Endodermal cell (in vitro differentiated cells): ENCODE data around the gene SMARCA2. TPM values are rescaled to one million over a fixed set of nuclear protein-coding genes. Genes with fewer than 3 reads are reported as not detected.

ENCODE experiments used
- DNase-seq: peaks from one replicate; pipeline ENCODE4 v3.0.0-alpha.2; 2017
- H3K27ac ChIP-seq: 2 replicates; pipeline ENCODE4 v1.5.1; 2013; ENCODE audit warnings: mild to moderate bottlenecking, low read depth, low read length, moderate library complexity
- H3K27me3 ChIP-seq: 2 replicates; pipeline ENCODE4 v1.6.1; 2013; ENCODE audit warnings: mild to moderate bottlenecking, low read length, moderate library complexity; ENCODE audit not compliant: insufficient read depth, control insufficient read depth, poor library complexity, severe bottlenecking
- H3K36me3 ChIP-seq: 2 replicates; pipeline ENCODE4 v1.7.0; 2013; ENCODE audit warnings: mild to moderate bottlenecking, low read length, moderate library complexity; ENCODE audit not compliant: control insufficient read depth, insufficient read depth
- H3K4me1 ChIP-seq: one replicate; pipeline ENCODE4 v1.7.0; 2013; ENCODE audit warnings: low read length; ENCODE audit not compliant: control insufficient read depth, insufficient read depth
- H3K4me3 ChIP-seq: 2 replicates; pipeline ENCODE4 v1.5.1; 2013; ENCODE audit warnings: mild to moderate bottlenecking, low read length, moderate library complexity
- H3K9ac ChIP-seq: 2 replicates; pipeline ENCODE4 v1.6.1; 2013; ENCODE audit warnings: mild to moderate bottlenecking, low read length, moderate library complexity; ENCODE audit not compliant: poor library complexity, severe bottlenecking; ENCODE audit errors: extremely low read depth
- H3K9me3 ChIP-seq: 2 replicates; pipeline ENCODE4 v1.6.1; 2013; ENCODE audit warnings: mild to moderate bottlenecking, low read length, moderate library complexity; ENCODE audit not compliant: control insufficient read depth
- H3K27ac Mint-ChIP-seq: 2 replicates; pipeline ENCODE4 v1.8.0; 2020; ENCODE audit warnings: mixed read lengths
- H3K27me3 Mint-ChIP-seq: 2 replicates; pipeline ENCODE4 v1.8.0; 2021; ENCODE audit warnings: mild to moderate bottlenecking, mixed read lengths; ENCODE audit not compliant: insufficient read depth
- H3K36me3 Mint-ChIP-seq: 2 replicates; pipeline ENCODE4 v1.8.0; 2020; ENCODE audit warnings: low read depth, mixed read lengths
- H3K4me1 Mint-ChIP-seq: 2 replicates; pipeline ENCODE4 v1.8.0; 2020; ENCODE audit warnings: mixed read lengths
- H3K4me3 Mint-ChIP-seq: 2 replicates; pipeline ENCODE4 v1.8.0; 2020; ENCODE audit warnings: mild to moderate bottlenecking, moderate library complexity, mixed read lengths
- H3K9me3 Mint-ChIP-seq: 2 replicates; pipeline ENCODE4 v1.8.0; 2020; ENCODE audit warnings: mild to moderate bottlenecking, mixed read lengths
- WGBS, 2 experiments: methylation state at CpG; one replicate each; pipeline versions ENCODE4 v1.1.5 to v1.1.7; 2013; ENCODE audit warnings: missing lambda C conversion rate in 2 of 2, mixed read lengths in 1 of 2; ENCODE audit not compliant: insufficient coverage in 1 of 2, insufficient read length in 1 of 2; 5-methylcytosine and 5-hydroxymethylcytosine counted together
- total RNA-seq, 2 donors: library from RNA; stranded (reverse); fragmentation: NEBNext Ultra II Directional in 1 of 2; extraction: Animal tissue kit (Norgen Biotek cat#: 25700) in 1 of 2; gene quantifications; 2 replicates in 1 of 2; 3 replicates in 1 of 2; pipeline ENCODE4 v1.2.1, GENCODE V29; 2021
- TF ChIP-seq, protein P1 (sequence below): fragments of 200-600 bp; sonication (generic); conservative IDR thresholded peaks from 2 replicates; pipeline ENCODE4 v1.5.0; 2021; ENCODE audit warnings: antibody characterized with exemption, mild to moderate bottlenecking

The SMARCA2 gene
- total RNA-seq, 2 donors from 2014 or later = 2.6 to 8.6 TPM

DNA sequence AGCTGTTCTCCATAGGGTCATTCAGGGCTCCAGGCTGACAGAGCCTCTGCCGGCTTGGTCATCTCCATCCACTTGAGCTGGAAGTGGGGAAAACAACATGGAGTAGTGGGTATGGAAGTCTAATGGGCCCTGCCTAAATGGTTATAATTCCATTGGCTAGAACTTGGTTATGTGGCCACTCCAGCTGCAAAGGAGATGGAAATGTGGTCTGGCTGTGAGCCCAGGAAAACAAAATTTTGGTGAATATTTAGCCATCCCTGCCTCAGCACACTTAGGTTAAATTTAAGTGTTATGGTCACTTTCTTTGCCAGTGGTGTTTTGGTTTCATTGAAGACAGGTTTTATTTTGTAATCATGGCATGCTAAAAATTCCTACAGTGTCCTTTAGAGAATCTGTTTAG, 112.3 kb downstream of the SMARCA2 start:
- Histone ChIP-seq H3K27ac (no peak overlapping the region), H3K9ac (no peak overlapping the region), H3K9me3 (no peaks in the 10 kb centered on the region), H3K4me3 (no peak overlapping the region), H3K4me1 (no peaks in the 10 kb centered on the region), H3K27me3 (no peaks in the 10 kb centered on the region), H3K36me3 (no peaks in the 10 kb centered on the region)
- peaks cover 4% of the 10 kb centered on the region for H3K27me3 Mint-ChIP-seq
- H3K4me3 Mint-ChIP-seq = no peak overlapping the region
- TF ChIP-seq, protein P1, sequence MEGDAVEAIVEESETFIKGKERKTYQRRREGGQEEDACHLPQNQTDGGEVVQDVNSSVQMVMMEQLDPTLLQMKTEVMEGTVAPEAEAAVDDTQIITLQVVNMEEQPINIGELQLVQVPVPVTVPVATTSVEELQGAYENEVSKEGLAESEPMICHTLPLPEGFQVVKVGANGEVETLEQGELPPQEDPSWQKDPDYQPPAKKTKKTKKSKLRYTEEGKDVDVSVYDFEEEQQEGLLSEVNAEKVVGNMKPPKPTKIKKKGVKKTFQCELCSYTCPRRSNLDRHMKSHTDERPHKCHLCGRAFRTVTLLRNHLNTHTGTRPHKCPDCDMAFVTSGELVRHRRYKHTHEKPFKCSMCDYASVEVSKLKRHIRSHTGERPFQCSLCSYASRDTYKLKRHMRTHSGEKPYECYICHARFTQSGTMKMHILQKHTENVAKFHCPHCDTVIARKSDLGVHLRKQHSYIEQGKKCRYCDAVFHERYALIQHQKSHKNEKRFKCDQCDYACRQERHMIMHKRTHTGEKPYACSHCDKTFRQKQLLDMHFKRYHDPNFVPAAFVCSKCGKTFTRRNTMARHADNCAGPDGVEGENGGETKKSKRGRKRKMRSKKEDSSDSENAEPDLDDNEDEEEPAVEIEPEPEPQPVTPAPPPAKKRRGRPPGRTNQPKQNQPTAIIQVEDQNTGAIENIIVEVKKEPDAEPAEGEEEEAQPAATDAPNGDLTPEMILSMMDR = no peak
- H3K9me3 Mint-ChIP-seq = no peaks in the 10 kb centered on the region
- no peaks in the 10 kb centered on the region for H3K36me3 Mint-ChIP-seq
- 95% methylated on average over 1 of the region's 1 CpG; no CpG with 5 or more reads in 1 of the 2 experiments for WGBS, 2 experiments
- H3K27ac Mint-ChIP-seq = no peak overlapping the region
- no peak for DNase-seq
- no peaks in the 10 kb centered on the region for H3K4me1 Mint-ChIP-seq

DNA sequence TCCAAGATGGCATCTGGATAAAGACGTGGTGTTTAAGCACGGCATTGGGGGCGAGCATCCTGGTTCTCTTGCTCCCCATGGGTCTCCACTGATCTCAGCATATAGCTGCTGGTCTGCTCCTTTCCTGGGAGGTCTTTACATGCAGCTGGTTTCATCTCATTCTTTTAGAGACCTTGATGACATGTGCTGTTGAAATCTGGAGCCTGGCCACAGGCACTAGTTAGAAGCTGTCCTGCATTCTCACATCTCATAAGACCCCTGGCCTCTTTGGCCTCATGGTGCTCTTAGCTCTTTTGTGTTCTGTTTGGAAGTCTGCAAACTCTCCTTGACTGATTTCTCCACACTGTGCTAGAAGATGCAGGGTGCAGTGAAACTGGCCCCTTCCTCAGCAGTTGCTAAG, 113.0 kb downstream of the SMARCA2 start:
- Mint-ChIP-seq H3K9me3 (no peaks in the 10 kb centered on the region), H3K4me3 (no peak overlapping the region), H3K27ac (no peak overlapping the region), H3K36me3 (no peaks in the 10 kb centered on the region), H3K4me1 (no peaks in the 10 kb centered on the region), H3K27me3 (peaks cover 4% of the 10 kb centered on the region)
- DNase-seq = no peak
- no peak overlapping the region for H3K9ac ChIP-seq
- H3K9me3 ChIP-seq = no peaks in the 10 kb centered on the region
- no peak overlapping the region for H3K27ac ChIP-seq
- H3K4me1 ChIP-seq = no peaks in the 10 kb centered on the region
- TF ChIP-seq, protein P1 = no peak
- no peak overlapping the region for H3K4me3 ChIP-seq
- H3K36me3 ChIP-seq = no peaks in the 10 kb centered on the region
- WGBS, 2 experiments = 93 to 94% methylated on average over 2 to 3 of the region's 3 CpGs
- no peaks in the 10 kb centered on the region for H3K27me3 ChIP-seq

DNA sequence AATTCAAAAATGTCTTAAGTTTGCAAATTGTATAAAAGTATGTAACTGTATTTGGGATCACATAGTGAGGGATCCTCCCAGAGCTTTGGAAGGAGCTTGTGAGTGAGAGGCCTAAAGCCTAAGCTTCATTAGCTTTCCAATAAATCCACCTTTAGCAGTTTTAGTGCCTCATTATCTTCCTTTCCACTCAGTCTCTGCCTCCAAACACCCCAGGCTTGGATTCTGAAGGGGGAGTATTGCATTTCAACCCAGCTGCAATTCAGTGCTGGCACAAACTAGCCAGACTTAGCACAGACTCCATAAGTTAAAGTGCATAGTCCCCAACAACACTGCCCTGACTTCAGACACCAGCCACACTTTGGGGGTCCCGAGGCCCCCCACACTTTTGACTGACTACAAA, 113.5 kb downstream of the SMARCA2 start:
- Histone ChIP-seq H3K9me3 (no peaks in the 10 kb centered on the region), H3K27me3 (no peaks in the 10 kb centered on the region), H3K27ac (no peak overlapping the region), H3K4me3 (no peak overlapping the region), H3K36me3 (no peaks in the 10 kb centered on the region), H3K9ac (no peak overlapping the region), H3K4me1 (no peaks in the 10 kb centered on the region)
- Mint-ChIP-seq H3K36me3 (no peaks in the 10 kb centered on the region), H3K27me3 (peaks cover 4% of the 10 kb centered on the region), H3K9me3 (no peaks in the 10 kb centered on the region), H3K27ac (no peak overlapping the region), H3K4me1 (no peaks in the 10 kb centered on the region), H3K4me3 (no peak overlapping the region)
- TF ChIP-seq, protein P1 = no peak
- no peak for DNase-seq
- 78 to 80% methylated on average over 1 of the region's 1 CpG for WGBS, 2 experiments
